ENCODE results near the gene PRMT1.
"Not testable (repeated sequence)": the region's sequence is repeated elsewhere in the genome, so short reads cannot be mapped to it uniquely, and the experiment has no call there.

PRMT1 gene

GRCh38 chr19:49677231-49677900 is at the start of gene PRMT1:
TSS of gene PRMT1 (plus strand) at chr19:49677271. CDS start at chr19:49677281, 10 bp downstream.
- peak; percentile 34 to 49 for DNase-seq (ENCODE audit: low read depth in 2 of 2)

GRCh38 chr19:49629659-49630058 is 47.4 kb upstream of the PRMT1 start:
- DNase-seq (ENCODE audit: low read depth in 2 of 2) = no peak

GRCh38 chr19:49631014-49631588 is 46.0 kb upstream of the PRMT1 start:
- DNase-seq (ENCODE audit: low read depth in 2 of 2) = no peak

GRCh38 chr19:49631610-49632192 is 45.4 kb upstream of the PRMT1 start:
- no peak for DNase-seq (ENCODE audit: low read depth in 2 of 2)

- DNase-seq (ENCODE audit: low read depth in 2 of 2) = no peak
These were observed 44.5 kb upstream of the PRMT1 start for GRCh38 chr19:49632576-49632975.

GRCh38 chr19:49633273-49633672 is 43.8 kb upstream of the PRMT1 start:
- not testable (repeated sequence) for DNase-seq (ENCODE audit: low read depth in 2 of 2)

- no peak for DNase-seq (ENCODE audit: low read depth in 2 of 2)
These were observed 41.4 kb upstream of the PRMT1 start for GRCh38 chr19:49635530-49636232.

GRCh38 chr19:49636233-49636932 is 40.7 kb upstream of the PRMT1 start:
- no peak for DNase-seq (ENCODE audit: low read depth in 2 of 2)

GRCh38 chr19:49637821-49638738 is 39.0 kb upstream of the PRMT1 start:
- no peak for DNase-seq (ENCODE audit: low read depth in 2 of 2)

GRCh38 chr19:49639401-49640112 is 37.5 kb upstream of the PRMT1 start:
- DNase-seq (ENCODE audit: low read depth in 2 of 2) = no peak

- peak; percentile 99 to 100 for DNase-seq (ENCODE audit: low read depth in 2 of 2)
These were observed 36.8 kb upstream of the PRMT1 start, which contains the start of gene RRAS for GRCh38 chr19:49640113-49640898. TSS of gene RRAS (minus strand) at chr19:49640143. CDS start at chr19:49640098, 45 bp downstream.

- DNase-seq (ENCODE audit: low read depth in 2 of 2) = peak; percentile 98 to 99
These were observed 35.2 kb upstream of the PRMT1 start, which contains the start of gene SCAF1 for GRCh38 chr19:49641688-49642491. TSS of gene SCAF1 (plus strand) at chr19:49642209. CDS start at chr19:49645027, 2,818 bp downstream.

- DNase-seq (ENCODE audit: low read depth in 2 of 2) = no peak
These were observed 34.5 kb upstream of the PRMT1 start for GRCh38 chr19:49642492-49643035.

- DNase-seq (ENCODE audit: low read depth in 2 of 2) = no peak
These were observed 33.6 kb upstream of the PRMT1 start for GRCh38 chr19:49643466-49643865.

- DNase-seq (ENCODE audit: low read depth in 2 of 2) = no peak
These were observed 31.5 kb upstream of the PRMT1 start for GRCh38 chr19:49645592-49645991.

- no peak for DNase-seq (ENCODE audit: low read depth in 2 of 2)
These were observed 31.1 kb upstream of the PRMT1 start for GRCh38 chr19:49645995-49646394.

- DNase-seq (ENCODE audit: low read depth in 2 of 2) = no peak
These were observed 30.5 kb upstream of the PRMT1 start for GRCh38 chr19:49646586-49646985.

Data from stimulated activated CD8-positive, alpha-beta memory T cell treated with anti-CD3 and anti-CD28 coated beads, Interleukin-2, amount 100 ng/mL, for 48 hours (primary cell).